Keratinocyte (primary cell): ENCODE measurements around the gene APLP2. TPM values are rescaled to one million over a fixed set of nuclear protein-coding genes. Genes with fewer than 3 reads are reported as not detected.
A peak's percentile ranks its signal among the peaks of the same experiment; 100 is the strongest.

ENCODE experiments used
- DNase-seq: peaks from one replicate; pipeline ENCODE4 v3.0.0-alpha.2; 2011; ENCODE audit warnings: low read depth, missing footprints, low spot score
- FAIRE-seq: peaks from 2 replicates; lab custom pipeline; 2011; peaks lifted over from hg19 to GRCh38; lab: Jason Lieb, UNC
- H2AFZ ChIP-seq: 2 replicates; pipeline ENCODE4 v1.6.0; 2012; ENCODE audit warnings: low read length, control low read depth, inconsistent platforms; ENCODE audit not compliant: control insufficient read depth
- H3K27ac ChIP-seq: 2 replicates; pipeline ENCODE4 v1.5.1; 2011; ENCODE audit warnings: low read length; ENCODE audit not compliant: control insufficient read depth, insufficient read depth
- H3K27me3 ChIP-seq: 3 replicates; pipeline ENCODE4 v1.6.0; 2011; ENCODE audit warnings: low read length; ENCODE audit not compliant: control insufficient read depth, insufficient read depth; ENCODE audit errors: extremely low read depth
- H3K36me3 ChIP-seq, 2 experiments: 2 replicates in 1 of 2; 3 replicates in 1 of 2; pipeline ENCODE4 v1.5.1; 2011; ENCODE audit warnings: low read length in 2 of 2, mild to moderate bottlenecking in 1 of 2; ENCODE audit not compliant: control insufficient read depth in 2 of 2, insufficient read depth in 2 of 2; ENCODE audit errors: extremely low read depth in 1 of 2
- H3K4me1 ChIP-seq: 3 replicates; pipeline ENCODE4 v1.5.1; 2011; ENCODE audit warnings: low read length; ENCODE audit not compliant: control insufficient read depth, insufficient read depth; ENCODE audit errors: extremely low read depth
- H3K4me2 ChIP-seq: 3 replicates; pipeline ENCODE4 v1.6.0; 2011; ENCODE audit warnings: low read depth, low read length; ENCODE audit not compliant: control insufficient read depth, insufficient read depth; ENCODE audit errors: extremely low read depth
- H3K4me3 ChIP-seq, 3 experiments: fragments of 200-600 bp in 1 of 3; sonication (generic) in 1 of 3; 2 replicates in 2 of 3; 3 replicates in 1 of 3; pipeline ENCODE4 v1.5.1; 2011 to 2016; ENCODE audit warnings: low read length in 3 of 3, mild to moderate bottlenecking in 3 of 3, control low read depth in 2 of 3, inconsistent platforms in 1 of 3, low read depth in 1 of 3, mixed read lengths in 1 of 3, mixed run types in 1 of 3, moderate library complexity in 1 of 3; ENCODE audit not compliant: control insufficient read depth in 2 of 3, insufficient read depth in 2 of 3; ENCODE audit errors: extremely low read depth in 1 of 3
- H3K79me2 ChIP-seq: 2 replicates; pipeline ENCODE4 v1.6.0; 2012; ENCODE audit warnings: low read length; ENCODE audit not compliant: control insufficient read depth, insufficient read depth
- H3K9ac ChIP-seq: 3 replicates; pipeline ENCODE4 v1.6.0; 2011; ENCODE audit warnings: low read length; ENCODE audit not compliant: control insufficient read depth, insufficient read depth; ENCODE audit errors: extremely low read depth
- H3K9me1 ChIP-seq: 3 replicates; pipeline ENCODE4 v1.6.0; 2011; ENCODE audit warnings: low read length; ENCODE audit not compliant: control insufficient read depth, insufficient read depth; ENCODE audit errors: extremely low read depth
- H3K9me3 ChIP-seq: 2 replicates; pipeline ENCODE4 v1.5.1; 2012; ENCODE audit warnings: low read depth, low read length; ENCODE audit not compliant: control insufficient read depth
- H4K20me1 ChIP-seq: 3 replicates; pipeline ENCODE4 v1.6.0; 2011; ENCODE audit warnings: low read length; ENCODE audit not compliant: control insufficient read depth, insufficient read depth; ENCODE audit errors: extremely low read depth
- EZH2 ChIP-seq: IDR thresholded peaks from one replicate; pipeline ENCODE4 v1.6.1; 2012; ENCODE audit warnings: inconsistent platforms, mild to moderate bottlenecking, low read length, moderate library complexity
- dilution Hi-C: fragments of 300-500 bp; cut with MboI; formaldehyde crosslinking; loops from one replicate; pipeline ENCODE4 v1.7.0; 2020; ENCODE audit warnings: low sequenced_read_pairs; ENCODE audit not compliant: extremely low pct_ligation_motif_present
- polyA plus RNA-seq, 5 experiments: library from polyadenylated mRNA; depleted of rRNA in 3 of 5; stranded (reverse) in 3 of 5; stranded (forward) in 1 of 5; unstranded in 1 of 5; fragments of >200 nt; gene quantifications; 1 replicate in 1 of 5; 2 replicates in 3 of 5; 3 replicates in 1 of 5; pipeline versions ENCODE4 v1.2.1 to v1.2.3, GENCODE V29; 2011 to 2012; ENCODE audit warnings: missing spikeins in 2 of 5, low read depth in 1 of 5, low replicate concordance in 1 of 5
- TF ChIP-seq, protein P1 (sequence below), 3 experiments: IDR thresholded peaks in 1 of 3; conservative IDR thresholded peaks in 1 of 3; optimal IDR thresholded peaks in 1 of 3; 2 replicates in 2 of 3; 3 replicates in 1 of 3; pipeline versions ENCODE3 to v1.5.1; 2011; ENCODE audit warnings: low read length in 3 of 3, mild to moderate bottlenecking in 3 of 3, moderate library complexity in 2 of 3, control low read depth in 1 of 3, inconsistent platforms in 1 of 3; ENCODE audit not compliant: insufficient read depth in 2 of 3; ENCODE audit errors: extremely low read depth in 1 of 3

APLP2 gene
- polyA plus RNA-seq, 1 donor (not counting 4 experiments of a cell fraction or from before 2014, with no cell fraction given): 531 TPM

DNA sequence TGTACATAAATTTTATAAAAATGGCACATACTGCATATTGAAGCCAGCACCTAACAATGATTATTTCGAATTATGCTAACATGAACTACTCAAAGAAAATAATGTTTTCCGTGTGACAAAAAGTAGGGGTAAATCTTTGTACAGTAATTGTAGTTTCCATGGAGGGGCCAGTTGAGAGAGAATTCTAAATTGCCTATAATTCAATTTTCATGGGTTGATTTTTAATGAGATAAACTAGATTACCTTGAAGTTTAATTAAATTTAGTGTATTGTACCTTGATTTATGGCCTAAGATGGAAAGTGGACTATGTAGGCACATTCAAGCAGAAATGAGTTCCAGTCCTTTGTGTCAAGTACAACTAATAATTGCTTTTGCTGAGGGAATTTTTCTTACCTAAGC, 5.0 kb downstream of the APLP2 start:
- H3K9ac ChIP-seq: no peak overlapping the region
- H4K20me1 ChIP-seq: peaks cover 26% of the 10 kb centered on the region
- no peak for DNase-seq
- H3K27ac ChIP-seq: no peak overlapping the region
- H3K4me3 ChIP-seq: no peak overlapping the region
- no peaks in the 10 kb centered on the region for H3K27me3 ChIP-seq
- no peaks in the 10 kb centered on the region for H3K36me3 ChIP-seq
- H3K4me1 ChIP-seq: peaks cover 11% of the 10 kb centered on the region
- H3K9me1 ChIP-seq: peaks cover 3% of the 10 kb centered on the region
- no peak for TF ChIP-seq EZH2
- TF ChIP-seq, protein P1, sequence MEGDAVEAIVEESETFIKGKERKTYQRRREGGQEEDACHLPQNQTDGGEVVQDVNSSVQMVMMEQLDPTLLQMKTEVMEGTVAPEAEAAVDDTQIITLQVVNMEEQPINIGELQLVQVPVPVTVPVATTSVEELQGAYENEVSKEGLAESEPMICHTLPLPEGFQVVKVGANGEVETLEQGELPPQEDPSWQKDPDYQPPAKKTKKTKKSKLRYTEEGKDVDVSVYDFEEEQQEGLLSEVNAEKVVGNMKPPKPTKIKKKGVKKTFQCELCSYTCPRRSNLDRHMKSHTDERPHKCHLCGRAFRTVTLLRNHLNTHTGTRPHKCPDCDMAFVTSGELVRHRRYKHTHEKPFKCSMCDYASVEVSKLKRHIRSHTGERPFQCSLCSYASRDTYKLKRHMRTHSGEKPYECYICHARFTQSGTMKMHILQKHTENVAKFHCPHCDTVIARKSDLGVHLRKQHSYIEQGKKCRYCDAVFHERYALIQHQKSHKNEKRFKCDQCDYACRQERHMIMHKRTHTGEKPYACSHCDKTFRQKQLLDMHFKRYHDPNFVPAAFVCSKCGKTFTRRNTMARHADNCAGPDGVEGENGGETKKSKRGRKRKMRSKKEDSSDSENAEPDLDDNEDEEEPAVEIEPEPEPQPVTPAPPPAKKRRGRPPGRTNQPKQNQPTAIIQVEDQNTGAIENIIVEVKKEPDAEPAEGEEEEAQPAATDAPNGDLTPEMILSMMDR (optimal IDR thresholded peaks at IDR 0.05 in 1 of 3, IDR thresholded peaks at IDR 0.05 in 1 of 3, conservative IDR thresholded peaks at IDR 0.05 in 1 of 3; ENCODE audit: extremely low read depth in 1 of 3, insufficient read depth in 2 of 3, low read length in 3 of 3): no peak
- no peak for FAIRE-seq
- dilution Hi-C loops: no loop called here
- no peak overlapping the region for H3K4me2 ChIP-seq
- H2AFZ ChIP-seq: no peak overlapping the region
- peaks cover 99% of the 10 kb centered on the region for H3K79me2 ChIP-seq
- no peaks in the 10 kb centered on the region for H3K9me3 ChIP-seq

DNA sequence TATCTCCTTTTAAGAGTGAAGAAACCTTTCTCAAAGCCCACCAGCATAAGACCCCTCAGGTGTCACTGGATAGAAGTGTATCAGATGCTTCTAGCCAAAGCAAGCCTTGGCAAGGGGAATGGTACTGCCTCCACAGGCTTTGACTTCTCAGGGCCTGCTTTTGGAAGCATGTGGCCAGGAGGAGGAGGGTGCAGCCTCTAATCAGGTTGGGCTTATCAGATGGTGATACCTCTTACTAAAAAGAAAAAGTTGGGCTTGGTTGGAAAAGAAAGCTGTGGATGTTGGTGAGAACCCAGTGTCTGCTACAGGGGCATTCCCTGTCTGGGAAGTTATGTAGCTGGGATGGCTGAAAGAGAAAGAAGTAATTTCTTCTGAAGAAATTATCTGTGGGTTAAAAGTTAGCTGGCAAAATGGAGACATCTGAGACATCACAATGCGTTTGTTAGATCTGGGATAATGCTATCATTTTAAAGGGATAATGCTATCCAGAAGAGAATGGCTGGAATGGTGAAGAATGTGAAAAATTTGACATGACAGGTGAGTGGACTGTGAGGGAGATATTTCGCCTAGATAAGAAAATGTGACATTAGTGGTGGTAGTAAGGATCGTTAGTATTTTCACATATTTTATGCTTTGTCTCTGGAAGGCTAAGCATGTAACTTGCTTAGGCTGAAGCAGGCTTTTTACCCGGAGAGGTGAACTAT, 7.2 kb downstream of the APLP2 start:
- no peak for DNase-seq
- dilution Hi-C loops: no loop called here
- Histone ChIP-seq H3K27me3 (no peaks in the 10 kb centered on the region), H3K27ac (no peak overlapping the region), H3K4me2 (no peak overlapping the region), H3K4me1 (peaks cover 5% of the 10 kb centered on the region), H3K4me3 (no peak overlapping the region), H3K9ac (no peak overlapping the region), H3K9me3 (no peaks in the 10 kb centered on the region), H3K79me2 (peaks cover 98% of the 10 kb centered on the region), H3K36me3 (no peaks in the 10 kb centered on the region), H4K20me1 (peaks cover 17% of the 10 kb centered on the region), H2AFZ (no peak overlapping the region), H3K9me1 (peaks cover 3% of the 10 kb centered on the region)
- TF ChIP-seq EZH2: no peak
- TF ChIP-seq, protein P1 (optimal IDR thresholded peaks at IDR 0.05 in 1 of 3, IDR thresholded peaks at IDR 0.05 in 1 of 3, conservative IDR thresholded peaks at IDR 0.05 in 1 of 3; ENCODE audit: extremely low read depth in 1 of 3, insufficient read depth in 2 of 3, low read length in 3 of 3): no peak
- peak; percentile 62 for FAIRE-seq
